ENCODE measurements around the gene ZXDC.
A peak's percentile ranks its signal among the peaks of the same experiment; 100 is the strongest.

The ZXDC gene

DNA sequence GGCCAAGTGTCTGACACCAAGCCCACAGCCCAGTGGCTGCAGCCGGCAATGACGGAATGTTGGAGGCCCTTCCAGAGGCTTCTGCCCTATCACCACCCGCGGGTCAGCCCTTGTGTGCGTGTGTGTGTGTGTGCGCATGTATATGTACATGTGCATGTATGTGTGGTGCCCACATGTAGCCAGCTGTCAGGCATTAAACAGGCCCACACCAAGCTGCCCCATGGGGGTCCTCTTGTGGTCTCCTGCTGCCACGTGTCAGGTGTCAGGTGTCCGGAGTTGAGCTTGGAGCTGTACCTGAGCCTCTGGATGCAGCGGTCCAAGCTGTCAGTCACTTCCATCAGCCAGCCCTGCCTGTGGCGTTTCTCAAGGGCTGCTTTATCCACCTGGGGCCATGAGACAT, 28.0 kb upstream of the ZXDC start:
- H3K27me3 Mint-ChIP-seq: peaks cover 12 to 30% of the 10 kb centered on the region in 2 donors
- H3K4me3 Mint-ChIP-seq: no peak overlapping the region
- DNase-seq (no peak), ATAC-seq (replicated peaks) (no peak)
- no peaks in the 10 kb centered on the region for H3K4me1 Mint-ChIP-seq (ENCODE audit: low read depth in 2 of 2)
- no peaks in the 10 kb centered on the region for H3K9me3 Mint-ChIP-seq
- H3K36me3 Mint-ChIP-seq (ENCODE audit: insufficient read depth): no peaks in the 10 kb centered on the region
- H3K27ac Mint-ChIP-seq: no peak overlapping the region

DNA sequence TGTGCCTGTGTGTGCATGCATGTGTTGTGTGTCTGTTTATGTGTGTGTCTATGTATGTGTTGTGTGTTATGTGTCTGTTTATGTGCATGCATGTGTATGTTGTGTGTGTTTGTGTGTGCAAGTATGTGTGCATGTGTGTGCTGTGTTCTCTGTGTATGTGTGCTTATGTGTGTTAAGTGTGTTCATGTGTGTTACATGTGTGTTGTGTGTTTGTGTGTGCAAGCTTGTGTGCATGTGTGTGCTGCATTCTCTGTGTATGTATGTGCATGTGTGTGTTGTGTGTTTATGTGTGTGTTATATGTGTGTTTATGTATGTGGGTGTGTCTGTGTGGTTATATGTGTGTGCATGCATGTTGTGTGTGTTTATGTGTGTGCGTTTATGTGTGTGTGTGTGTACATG, 27.0 kb upstream of the ZXDC start:
- no peaks in the 10 kb centered on the region for H3K36me3 Mint-ChIP-seq (ENCODE audit: insufficient read depth)
- no peak overlapping the region for H3K27ac Mint-ChIP-seq
- H3K4me1 Mint-ChIP-seq (ENCODE audit: low read depth in 2 of 2): no peaks in the 10 kb centered on the region
- DNase-seq (no peak), ATAC-seq (replicated peaks) (no peak)
- no peak overlapping the region for H3K4me3 Mint-ChIP-seq
- peaks cover 12 to 23% of the 10 kb centered on the region in 2 donors for H3K27me3 Mint-ChIP-seq
- H3K9me3 Mint-ChIP-seq: no peaks in the 10 kb centered on the region

DNA sequence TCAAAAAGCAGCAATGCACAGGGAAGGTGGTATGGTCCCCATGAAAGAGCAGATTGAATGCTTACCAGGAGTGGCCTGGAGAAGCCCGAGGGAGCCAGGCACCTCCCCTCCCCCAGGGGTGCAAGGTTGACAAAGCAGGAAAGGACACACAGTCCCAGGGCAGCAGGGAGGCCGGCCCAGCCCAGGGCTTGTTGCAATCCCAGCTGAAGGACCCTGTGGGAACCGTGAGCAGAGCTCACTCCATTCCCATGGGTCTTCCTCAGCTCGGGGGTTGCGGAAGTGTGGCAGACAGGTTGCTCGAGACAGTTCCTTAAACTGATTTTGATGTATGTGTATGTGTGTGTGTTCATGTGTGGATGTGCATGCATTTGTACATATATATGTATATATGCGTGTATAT, 26.0 kb upstream of the ZXDC start:
- no peak for DNase-seq
- H3K27ac Mint-ChIP-seq: no peak overlapping the region
- H3K4me1 Mint-ChIP-seq (ENCODE audit: low read depth in 2 of 2): no peaks in the 10 kb centered on the region
- no peaks in the 10 kb centered on the region for H3K36me3 Mint-ChIP-seq (ENCODE audit: insufficient read depth)
- H3K9me3 Mint-ChIP-seq: no peaks in the 10 kb centered on the region
- ATAC-seq (replicated peaks): no peak
- H3K27me3 Mint-ChIP-seq: peaks cover 12 to 27% of the 10 kb centered on the region in 2 donors
- H3K4me3 Mint-ChIP-seq: no peak overlapping the region

DNA sequence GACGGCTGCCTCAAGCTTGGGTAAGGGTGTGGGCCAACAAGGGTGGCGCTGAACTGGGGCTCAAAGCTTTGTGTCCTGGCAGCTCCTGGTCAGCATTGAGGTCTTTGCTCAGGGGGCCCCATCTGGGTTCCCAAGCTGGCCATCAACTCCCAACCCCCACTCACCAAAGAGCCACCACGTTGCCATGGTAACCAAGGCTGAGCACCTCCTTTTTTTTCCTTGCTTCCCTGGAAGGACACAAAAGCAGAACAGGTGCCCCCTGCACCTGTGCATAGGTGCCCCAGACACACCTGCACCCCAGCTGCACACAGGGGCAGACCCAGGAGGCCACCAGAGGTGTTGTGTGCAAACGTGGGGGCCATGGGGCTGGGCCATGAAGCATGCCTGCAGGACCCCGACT, 25.4 kb upstream of the ZXDC start:
- Mint-ChIP-seq H3K9me3 (no peaks in the 10 kb centered on the region), H3K4me1 (ENCODE audit: low read depth in 2 of 2) (no peaks in the 10 kb centered on the region), H3K4me3 (no peak overlapping the region), H3K27ac (peak overlapping the region in 1 of 2 donors; percentile 7), H3K27me3 (peaks cover 8 to 22% of the 10 kb centered on the region in 2 donors), H3K36me3 (ENCODE audit: insufficient read depth) (no peaks in the 10 kb centered on the region)
- ATAC-seq (replicated peaks) (no peak), DNase-seq (no peak)

DNA sequence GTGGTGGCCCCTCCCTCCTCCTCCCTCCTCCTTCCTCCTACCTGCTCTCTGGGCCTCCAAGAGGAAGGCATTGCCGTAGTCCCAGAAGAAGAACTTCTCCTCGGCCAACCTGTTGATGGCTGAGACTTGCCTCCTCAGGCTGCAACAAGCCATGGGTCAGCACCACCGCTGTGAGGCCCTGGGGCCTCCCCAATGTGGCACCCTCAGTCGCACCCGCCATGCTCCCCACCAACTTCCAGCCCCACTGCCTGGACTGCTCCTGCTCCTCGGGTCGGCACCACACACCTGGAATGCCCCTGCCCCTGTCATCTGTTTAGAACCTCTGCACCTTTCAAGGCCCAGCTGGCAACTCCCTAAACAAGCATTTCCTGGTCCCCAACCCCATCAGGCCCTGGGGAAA, 24.3 kb upstream of the ZXDC start:
- no peaks in the 10 kb centered on the region for H3K9me3 Mint-ChIP-seq
- DNase-seq: no peak
- ATAC-seq (replicated peaks): no peak
- H3K36me3 Mint-ChIP-seq (ENCODE audit: insufficient read depth): no peaks in the 10 kb centered on the region
- H3K27me3 Mint-ChIP-seq: peaks cover 2 to 17% of the 10 kb centered on the region in 2 donors
- no peak overlapping the region for H3K27ac Mint-ChIP-seq
- no peaks in the 10 kb centered on the region for H3K4me1 Mint-ChIP-seq (ENCODE audit: low read depth in 2 of 2)
- no peak overlapping the region for H3K4me3 Mint-ChIP-seq

DNA sequence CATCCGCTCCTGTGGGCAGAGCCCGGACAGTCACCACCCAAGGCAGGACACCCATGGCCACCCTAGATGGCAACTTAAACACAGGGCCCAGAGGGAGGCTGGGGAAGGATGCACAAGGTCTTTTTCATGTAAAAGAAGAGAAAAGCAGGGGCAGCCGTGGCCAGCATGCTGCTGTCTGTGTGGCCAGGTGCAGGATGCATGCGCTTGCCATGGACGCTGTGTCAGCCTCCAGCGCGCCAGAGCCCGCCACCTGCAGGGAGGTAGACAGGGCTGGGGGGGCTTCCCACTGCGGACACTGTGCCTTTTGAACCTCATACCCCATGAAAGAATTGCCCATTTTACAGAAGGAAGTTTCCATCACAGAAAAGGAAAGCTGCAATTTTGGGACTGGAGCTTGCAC, 23.7 kb upstream of the ZXDC start:
- Mint-ChIP-seq H3K4me3 (no peak overlapping the region), H3K36me3 (ENCODE audit: insufficient read depth) (no peaks in the 10 kb centered on the region), H3K9me3 (no peaks in the 10 kb centered on the region), H3K27me3 (peaks cover 0 to 12% of the 10 kb centered on the region in 2 donors), H3K4me1 (ENCODE audit: low read depth in 2 of 2) (no peaks in the 10 kb centered on the region), H3K27ac (no peak overlapping the region)
- no peak for DNase-seq
- no peak for ATAC-seq (replicated peaks)

DNA sequence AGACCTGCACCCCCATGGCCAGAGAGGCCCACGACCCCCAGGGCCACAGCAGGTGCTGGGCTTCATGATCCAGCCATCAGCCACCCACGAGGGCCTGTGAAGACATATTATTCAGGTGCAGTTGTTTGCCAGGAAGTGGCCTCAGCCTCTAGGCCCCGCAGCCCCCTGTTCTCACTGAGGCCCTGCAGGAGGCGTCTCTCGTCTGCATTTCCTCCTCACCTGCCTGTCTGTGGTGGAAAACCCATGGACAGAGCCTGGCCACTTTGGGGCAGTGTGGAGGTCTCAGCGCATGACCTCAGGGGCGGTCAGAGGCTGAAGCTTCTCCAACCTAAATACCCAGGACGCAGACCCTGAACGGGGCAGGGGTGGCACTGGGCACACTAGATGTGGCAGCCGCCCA, 23.2 kb upstream of the ZXDC start:
- peaks cover 0 to 12% of the 10 kb centered on the region in 2 donors for H3K27me3 Mint-ChIP-seq
- peak overlapping the region in 1 of 2 donors; percentile 44 for H3K27ac Mint-ChIP-seq
- H3K4me3 Mint-ChIP-seq: no peak overlapping the region
- H3K36me3 Mint-ChIP-seq (ENCODE audit: insufficient read depth): no peaks in the 10 kb centered on the region
- no peak for DNase-seq
- H3K9me3 Mint-ChIP-seq: no peaks in the 10 kb centered on the region
- no peaks in the 10 kb centered on the region for H3K4me1 Mint-ChIP-seq (ENCODE audit: low read depth in 2 of 2)
- no peak for ATAC-seq (replicated peaks)

DNA sequence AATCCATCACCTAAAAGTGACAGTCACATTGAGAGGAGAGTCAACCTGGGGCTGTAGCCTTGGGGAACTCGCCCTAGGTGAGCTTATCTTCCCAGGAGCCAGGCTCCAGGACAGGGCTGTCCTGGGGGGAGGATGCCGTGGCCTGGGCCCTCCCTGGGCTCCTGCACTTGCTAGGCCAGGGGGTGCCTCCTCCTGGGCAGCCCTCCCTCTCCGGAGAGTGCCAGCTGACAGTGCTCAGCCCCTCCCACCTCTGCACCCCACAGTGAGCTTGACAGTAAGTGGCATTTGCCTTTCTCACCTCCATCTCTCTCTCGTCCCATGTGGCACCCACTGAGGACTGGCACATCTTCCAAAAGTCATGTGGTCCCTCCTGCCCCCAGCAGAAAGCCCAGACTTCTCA, 22.8 kb upstream of the ZXDC start:
- DNase-seq: no peak
- H3K4me3 Mint-ChIP-seq: no peak overlapping the region
- no peaks in the 10 kb centered on the region for H3K4me1 Mint-ChIP-seq (ENCODE audit: low read depth in 2 of 2)
- no peaks in the 10 kb centered on the region for H3K9me3 Mint-ChIP-seq
- ATAC-seq (replicated peaks): no peak
- peak overlapping the region in 1 of 2 donors; percentile 44 for H3K27ac Mint-ChIP-seq
- H3K27me3 Mint-ChIP-seq: peaks cover 0 to 12% of the 10 kb centered on the region in 2 donors
- H3K36me3 Mint-ChIP-seq (ENCODE audit: insufficient read depth): no peaks in the 10 kb centered on the region

DNA sequence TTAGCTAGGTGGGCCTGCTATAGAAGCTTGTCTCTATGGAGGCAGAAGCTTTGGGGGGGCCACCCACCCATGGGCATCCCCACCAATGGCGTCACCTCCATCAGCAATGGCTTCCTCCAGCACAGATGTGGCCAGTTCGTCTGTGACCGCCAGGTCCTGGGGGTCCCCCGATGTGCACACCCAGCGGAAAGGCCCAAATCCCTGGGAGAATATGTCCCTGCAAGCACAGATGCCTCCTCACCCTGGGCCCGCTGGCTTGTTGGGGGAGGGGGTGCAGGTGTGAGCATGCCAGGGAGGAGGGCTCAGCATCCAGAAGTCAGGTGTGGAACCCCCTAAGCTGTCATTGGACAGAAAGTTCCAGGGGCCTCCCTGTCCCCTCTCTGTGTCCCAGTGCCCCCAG, 22.3 kb upstream of the ZXDC start:
- peaks cover 0 to 12% of the 10 kb centered on the region in 2 donors for H3K27me3 Mint-ChIP-seq
- H3K4me1 Mint-ChIP-seq (ENCODE audit: low read depth in 2 of 2): no peaks in the 10 kb centered on the region
- ATAC-seq (replicated peaks): no peak

DNA sequence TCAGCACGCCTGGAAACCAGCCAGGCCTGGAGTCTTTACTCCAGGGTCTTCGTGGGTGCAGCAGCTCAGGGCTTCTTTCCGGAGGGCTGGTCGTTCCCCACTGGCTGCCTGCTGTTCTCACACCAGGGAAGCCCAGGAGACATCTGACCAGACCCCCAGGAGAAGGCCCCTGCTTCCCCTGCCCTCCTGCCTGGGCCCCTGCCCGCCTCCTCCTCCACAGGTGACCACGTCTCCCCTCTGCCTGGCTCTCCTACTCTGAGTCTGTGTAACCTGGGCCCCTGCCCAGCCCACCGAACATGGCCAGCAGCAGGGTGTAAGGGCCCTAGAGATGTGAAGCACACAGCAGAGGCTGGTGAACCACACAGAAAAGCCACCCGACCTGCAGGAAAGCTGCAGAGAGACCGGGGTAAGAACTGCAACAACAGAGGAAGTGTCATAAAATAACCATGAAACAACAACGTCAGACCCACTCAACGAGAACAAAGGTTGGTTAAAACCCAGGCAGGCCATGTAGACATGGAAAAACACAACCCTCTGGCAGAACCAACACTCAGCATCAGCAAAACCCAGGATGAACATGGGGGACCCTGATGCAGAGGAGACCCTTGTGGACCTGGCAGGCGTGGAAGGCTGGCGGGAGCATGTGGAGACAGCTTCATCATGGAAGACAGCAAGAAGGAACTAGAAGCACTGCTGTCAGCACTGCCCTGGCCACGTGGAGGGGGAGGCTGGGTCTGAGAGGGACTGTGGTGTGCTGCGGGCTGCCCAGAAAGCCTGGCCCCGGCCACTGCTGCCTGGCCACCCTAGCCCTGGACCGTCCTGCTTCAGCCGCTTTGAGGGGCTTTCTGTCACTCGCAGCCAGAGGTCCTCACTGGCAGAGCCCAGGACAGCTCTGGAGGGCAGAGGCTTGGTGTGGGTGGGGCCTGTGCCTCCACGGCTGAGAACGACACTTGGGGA, 21.5 kb upstream of the ZXDC start:
- H3K27ac Mint-ChIP-seq: peak overlapping the region in 1 of 2 donors; percentile 18

More for the DNA sequence above, 22.3 kb upstream of the ZXDC start:
- H3K36me3 Mint-ChIP-seq (ENCODE audit: insufficient read depth): no peaks in the 10 kb centered on the region
- no peaks in the 10 kb centered on the region for H3K9me3 Mint-ChIP-seq
- no peak overlapping the region for H3K27ac Mint-ChIP-seq
- DNase-seq: no peak
- H3K4me3 Mint-ChIP-seq: no peak overlapping the region

DNA sequence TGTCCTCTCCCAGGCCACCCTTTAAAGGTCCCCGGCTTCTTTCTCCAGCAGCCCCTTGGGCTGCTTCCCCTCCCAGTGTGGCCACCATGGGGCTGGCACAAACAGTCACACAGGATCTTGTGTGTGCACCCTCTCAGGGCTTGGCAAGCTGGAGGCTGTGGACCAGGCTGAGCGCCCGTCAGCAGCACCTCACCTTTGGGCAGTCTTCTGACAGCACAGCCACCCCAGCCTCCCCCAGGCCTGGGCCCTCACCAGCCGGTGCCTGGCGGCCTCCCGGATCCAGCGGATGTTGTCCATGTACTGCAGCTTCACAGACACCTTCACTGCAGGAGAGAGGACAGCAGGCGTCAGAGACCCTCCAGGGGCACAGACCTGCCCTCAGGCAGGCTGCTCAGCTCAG, 20.1 kb upstream of the ZXDC start:
- DNase-seq (no peak), ATAC-seq (replicated peaks) (no peak)
- H3K4me3 Mint-ChIP-seq: no peak overlapping the region
- no peak overlapping the region for H3K27ac Mint-ChIP-seq
- H3K9me3 Mint-ChIP-seq: no peaks in the 10 kb centered on the region
- no peaks in the 10 kb centered on the region for H3K4me1 Mint-ChIP-seq (ENCODE audit: low read depth in 2 of 2)
- no peaks in the 10 kb centered on the region for H3K36me3 Mint-ChIP-seq (ENCODE audit: insufficient read depth)
- H3K27me3 Mint-ChIP-seq: peaks cover 0 to 12% of the 10 kb centered on the region in 2 donors

More for the DNA sequence above, 21.5 kb upstream of the ZXDC start:
- Mint-ChIP-seq H3K36me3 (ENCODE audit: insufficient read depth) (no peaks in the 10 kb centered on the region), H3K27me3 (peaks cover 0 to 12% of the 10 kb centered on the region in 2 donors), H3K4me3 (peak overlapping the region in 1 of 2 donors; percentile 5), H3K9me3 (no peaks in the 10 kb centered on the region), H3K4me1 (ENCODE audit: low read depth in 2 of 2) (no peaks in the 10 kb centered on the region)
- no peak for DNase-seq
- ATAC-seq (replicated peaks): no peak

DNA sequence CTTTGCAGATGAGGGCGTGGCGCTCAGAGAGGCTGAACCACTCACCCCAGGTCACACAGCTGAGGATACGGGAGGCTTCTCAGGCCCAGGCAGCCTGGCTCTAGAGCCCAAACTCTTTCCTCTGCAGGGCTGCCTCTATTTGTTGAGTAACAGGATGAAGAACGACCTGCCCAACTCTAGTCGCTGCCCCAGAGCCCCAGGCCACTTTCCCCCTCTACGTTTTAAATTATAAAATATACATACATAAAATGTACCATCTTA, 19.2 kb upstream of the ZXDC start:
- Mint-ChIP-seq H3K36me3 (ENCODE audit: insufficient read depth) (no peaks in the 10 kb centered on the region), H3K4me3 (no peak overlapping the region), H3K27ac (no peak overlapping the region), H3K4me1 (ENCODE audit: low read depth in 2 of 2) (no peaks in the 10 kb centered on the region), H3K27me3 (peaks cover 0 to 12% of the 10 kb centered on the region in 2 donors), H3K9me3 (no peaks in the 10 kb centered on the region)
- no peak for ATAC-seq (replicated peaks)
- no peak for DNase-seq

DNA sequence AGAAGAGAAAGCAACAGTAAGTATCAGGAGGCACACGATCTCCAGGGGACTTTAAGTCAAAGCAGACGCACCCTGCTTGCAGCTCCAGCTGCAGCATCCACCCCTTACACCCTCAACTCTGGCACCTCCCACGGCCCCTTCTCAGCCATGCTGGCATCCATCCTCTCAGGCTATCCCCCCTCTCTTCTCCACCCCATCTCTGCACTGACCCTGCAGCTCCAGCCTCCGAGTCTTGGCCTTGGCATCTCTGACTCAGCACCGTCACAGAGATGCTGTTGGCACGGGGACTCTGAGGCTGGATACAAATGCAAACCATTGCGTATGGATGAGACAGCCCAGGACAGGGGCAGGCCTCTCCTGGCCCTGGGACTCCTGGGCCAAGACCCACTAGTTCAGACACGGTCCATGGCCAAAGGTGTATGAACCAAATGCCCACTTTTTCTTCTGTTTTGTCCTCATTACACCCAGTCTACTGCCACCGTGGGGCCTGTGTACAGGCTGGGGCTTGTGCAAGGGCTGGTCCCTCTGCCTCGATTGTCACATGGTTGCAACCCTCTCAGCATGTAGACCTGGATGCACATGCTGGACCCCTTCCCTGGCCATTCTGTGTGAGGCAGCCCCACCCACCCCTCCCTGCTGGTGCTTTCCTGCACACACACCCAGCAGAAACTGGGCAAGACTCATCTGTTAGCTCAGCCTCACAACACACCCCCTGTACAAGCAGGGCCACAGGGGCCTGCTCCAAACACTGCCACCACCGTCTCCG, 18.7 kb upstream of the ZXDC start:
- no peaks in the 10 kb centered on the region for H3K36me3 Mint-ChIP-seq (ENCODE audit: insufficient read depth)
- no peaks in the 10 kb centered on the region for H3K9me3 Mint-ChIP-seq
- no peak overlapping the region for H3K27ac Mint-ChIP-seq
- no peak overlapping the region for H3K4me3 Mint-ChIP-seq
- H3K27me3 Mint-ChIP-seq: peaks cover 0 to 12% of the 10 kb centered on the region in 2 donors
- ATAC-seq (replicated peaks) (no peak), DNase-seq (no peak)
- no peaks in the 10 kb centered on the region for H3K4me1 Mint-ChIP-seq (ENCODE audit: low read depth in 2 of 2)

DNA sequence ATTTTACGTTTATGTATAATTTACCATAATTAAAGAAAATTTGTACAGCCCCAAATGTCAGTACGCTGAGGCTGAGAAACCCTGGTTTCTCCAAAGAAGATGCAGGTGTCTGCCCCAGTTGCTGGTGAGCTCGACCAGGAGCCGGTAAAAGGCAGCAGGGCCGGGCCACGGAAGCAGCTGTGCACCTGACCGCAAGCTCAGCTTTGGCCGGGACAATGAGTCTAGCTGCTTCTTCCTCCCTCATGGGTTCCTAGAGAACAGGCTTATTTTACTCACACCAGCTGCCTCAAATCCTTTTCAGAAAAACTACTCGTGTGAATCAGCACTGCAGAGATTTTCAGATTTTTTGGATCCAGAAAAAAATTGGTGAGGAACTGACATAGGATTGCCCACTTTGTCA, 18.0 kb upstream of the ZXDC start:
- Mint-ChIP-seq H3K4me1 (ENCODE audit: low read depth in 2 of 2) (no peaks in the 10 kb centered on the region), H3K27ac (no peak overlapping the region), H3K4me3 (no peak overlapping the region), H3K27me3 (peaks cover 0 to 12% of the 10 kb centered on the region in 2 donors), H3K36me3 (ENCODE audit: insufficient read depth) (no peaks in the 10 kb centered on the region), H3K9me3 (no peaks in the 10 kb centered on the region)
- ATAC-seq (replicated peaks) (no peak), DNase-seq (no peak)

Data from effector memory CD8-positive, alpha-beta T cell (primary cell).